Stimulated activated CD4-positive, alpha-beta T cell treated with anti-CD3 and anti-CD28 coated beads, Interleukin-4, amount 100 ng/mL, for 1 hour (primary cell): ENCODE data around the gene ELL3.
"Not testable (repeated sequence)": the region's sequence is repeated elsewhere in the genome, so short reads cannot be mapped to it uniquely, and the experiment has no call there.

Source experiments
- DNase-seq: peaks from one replicate; pipeline ENCODE4 v3.0.0-alpha.2; 2020

The ELL3 gene

GRCh38 chr15:43776718-43777266, at the start of gene ELL3:
Gene ELL3, minus strand, starts transcription at chr15:43776966. Its CDS starts 65 bp downstream, at chr15:43776901.
- peak; percentile 76 for DNase-seq

- no peak for DNase-seq
These were observed 49.3 kb upstream of the ELL3 start for GRCh38 chr15:43826029-43826507.

- not testable (repeated sequence) for DNase-seq
These were observed 48.5 kb upstream of the ELL3 start for GRCh38 chr15:43825305-43825704.

- peak; percentile 87 for DNase-seq
These were observed 47.8 kb upstream of the ELL3 start, which contains the start of gene MFAP1 for GRCh38 chr15:43824302-43825246. Gene MFAP1, minus strand, starts transcription at chr15:43824690. Its CDS starts 121 bp downstream, at chr15:43824569.

GRCh38 chr15:43821505-43821904, 44.7 kb upstream of the ELL3 start:
- no peak for DNase-seq

- not testable (repeated sequence) for DNase-seq
These were observed 38.3 kb upstream of the ELL3 start for GRCh38 chr15:43815064-43815463.

- DNase-seq = no peak
These were observed 32.4 kb upstream of the ELL3 start for GRCh38 chr15:43808960-43809678.

- DNase-seq = no peak
These were observed 31.7 kb upstream of the ELL3 start for GRCh38 chr15:43808435-43808950.

GRCh38 chr15:43802676-43803075, 25.9 kb upstream of the ELL3 start:
- DNase-seq = not testable (repeated sequence)

- DNase-seq = peak; percentile 92
These were observed 23.7 kb upstream of the ELL3 start, which contains the start of gene HYPK for GRCh38 chr15:43800286-43801141. Gene HYPK, plus strand, starts transcription at chr15:43800599. Its CDS starts 24 bp downstream, at chr15:43800623.

- no peak for DNase-seq
These were observed 23.1 kb upstream of the ELL3 start, which contains the start of gene SERINC4 for GRCh38 chr15:43799945-43800285. Gene SERINC4, minus strand, starts transcription at chr15:43800220. Its CDS starts 234 bp downstream, at chr15:43799986.

- DNase-seq = no peak
These were observed 22.6 kb upstream of the ELL3 start for GRCh38 chr15:43799209-43799944.

GRCh38 chr15:43796566-43796965, 19.8 kb upstream of the ELL3 start:
- DNase-seq = no peak

GRCh38 chr15:43795997-43796396, 19.2 kb upstream of the ELL3 start:
- no peak for DNase-seq

GRCh38 chr15:43795197-43795596, 18.4 kb upstream of the ELL3 start:
- no peak for DNase-seq

GRCh38 chr15:43794269-43795037, 17.7 kb upstream of the ELL3 start:
- no peak for DNase-seq

GRCh38 chr15:43793647-43794046, 16.9 kb upstream of the ELL3 start:
- no peak for DNase-seq

GRCh38 chr15:43792761-43793476, 16.2 kb upstream of the ELL3 start:
- peak; percentile 29 for DNase-seq

GRCh38 chr15:43791993-43792760, 15.4 kb upstream of the ELL3 start, which contains the start of gene SERF2:
Gene SERF2, plus strand, starts transcription at chr15:43792320. Its CDS starts 57 bp downstream, at chr15:43792377.
- peak; percentile 100 for DNase-seq
